ENCODE results near the gene RIMS1.

- no peak for TF ChIP-seq CTCF (IDR thresholded peaks at IDR 0.05; ENCODE audit: insufficient read depth, low read length, poor library complexity, severe bottlenecking)
- TF ChIP-seq EZH2phosphoT487 (conservative IDR thresholded peaks at IDR 0.05; ENCODE audit: low read length): no peak
These were observed 500.0 kb downstream of the RIMS1 start for GRCh38 chr6:72386324-72386723.

All from SU-DHL-6 (cell line).